ENCODE data around the gene XPC. TPM values are rescaled to one million over a fixed set of nuclear protein-coding genes. Genes with fewer than 3 reads are reported as not detected.
A peak's percentile ranks its signal among the peaks of the same experiment; 100 is the strongest.

XPC gene
- total RNA-seq, 1 experiment from 2014 or later = 15.1 TPM

DNA sequence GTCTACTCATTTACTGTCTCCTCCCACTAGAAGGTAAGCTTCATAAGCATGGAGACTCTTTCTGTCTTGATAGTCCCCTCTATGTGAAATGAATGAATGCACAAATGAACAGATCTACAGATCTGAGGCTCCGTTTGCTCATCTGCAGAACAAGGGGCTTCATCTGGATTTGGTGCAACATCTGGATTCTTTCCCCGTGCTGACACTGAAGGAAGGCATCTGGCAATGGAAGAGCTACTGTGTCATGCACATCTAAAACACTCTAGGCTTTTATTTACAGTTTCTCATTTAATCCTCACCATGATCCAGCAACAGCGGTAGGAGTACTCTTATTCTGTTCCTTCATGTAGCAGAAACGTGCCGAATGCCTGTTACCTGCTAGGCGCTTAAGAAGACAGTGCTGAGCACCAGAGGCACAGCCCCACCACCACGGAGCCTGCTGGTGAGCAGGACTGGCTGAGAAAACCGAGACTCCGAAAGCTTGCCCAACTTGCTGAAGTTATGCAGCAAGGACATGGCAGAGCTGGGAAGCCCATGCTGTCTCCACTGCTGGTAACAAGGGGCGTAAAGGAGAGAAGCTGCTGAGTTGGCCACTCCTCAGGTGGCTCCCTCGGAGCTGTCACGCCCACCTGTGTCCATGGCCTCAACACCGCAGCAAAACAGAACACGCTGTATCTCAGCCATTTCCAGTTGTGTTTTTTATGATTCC, 31.3 kb upstream of the XPC start:
- Histone ChIP-seq H3K27ac (ENCODE audit: low read length) (peak overlapping the region; percentile 52; the same call in 1 of the 2 replicates), H3K9me3 (ENCODE audit: control insufficient read depth, insufficient read depth, low read depth, low read length) (no peaks in the 10 kb centered on the region), H3K4me3 (ENCODE audit: low read depth in 2 of 2, low read length in 2 of 2) (no peak overlapping the region), H3K4me1 (ENCODE audit: control insufficient read depth, insufficient read depth, low read length) (0 out of 2 replicates have a peak, but pooled peaks cover 2% of the 10 kb centered on the region), H3K36me3 (ENCODE audit: control insufficient read depth, insufficient read depth, low read length) (no peaks in the 10 kb centered on the region), H3K27me3 (ENCODE audit: control insufficient read depth, insufficient read depth, low read length) (no peaks in the 10 kb centered on the region)
- DNase-seq (ENCODE audit: low read depth, low spot score) (no peak), ATAC-seq (no peak)
- POLR2A ChIA-PET = no interaction called here
- in situ Hi-C loops (cut with HindIII; ENCODE audit: low pct_unique_long_range_greater_than_20kb, low sequenced_read_pairs) (no loop called here), intact Hi-C loops (cut with micrococcal nuclease; ENCODE audit: unreplicated experiment) (no loop called here)
- BruUV-seq (replicated peaks) = no TSS peak
- CTCF ChIA-PET = no interaction called here
- TF ChIP-seq, protein P1, sequence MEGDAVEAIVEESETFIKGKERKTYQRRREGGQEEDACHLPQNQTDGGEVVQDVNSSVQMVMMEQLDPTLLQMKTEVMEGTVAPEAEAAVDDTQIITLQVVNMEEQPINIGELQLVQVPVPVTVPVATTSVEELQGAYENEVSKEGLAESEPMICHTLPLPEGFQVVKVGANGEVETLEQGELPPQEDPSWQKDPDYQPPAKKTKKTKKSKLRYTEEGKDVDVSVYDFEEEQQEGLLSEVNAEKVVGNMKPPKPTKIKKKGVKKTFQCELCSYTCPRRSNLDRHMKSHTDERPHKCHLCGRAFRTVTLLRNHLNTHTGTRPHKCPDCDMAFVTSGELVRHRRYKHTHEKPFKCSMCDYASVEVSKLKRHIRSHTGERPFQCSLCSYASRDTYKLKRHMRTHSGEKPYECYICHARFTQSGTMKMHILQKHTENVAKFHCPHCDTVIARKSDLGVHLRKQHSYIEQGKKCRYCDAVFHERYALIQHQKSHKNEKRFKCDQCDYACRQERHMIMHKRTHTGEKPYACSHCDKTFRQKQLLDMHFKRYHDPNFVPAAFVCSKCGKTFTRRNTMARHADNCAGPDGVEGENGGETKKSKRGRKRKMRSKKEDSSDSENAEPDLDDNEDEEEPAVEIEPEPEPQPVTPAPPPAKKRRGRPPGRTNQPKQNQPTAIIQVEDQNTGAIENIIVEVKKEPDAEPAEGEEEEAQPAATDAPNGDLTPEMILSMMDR (IDR thresholded peaks at IDR 0.05) = no peak
- no peak for TF ChIP-seq SIN3A (IDR thresholded peaks at IDR 0.05; ENCODE audit: borderline replicate concordance, insufficient read depth, low read depth, low read length)
- no peak for TF ChIP-seq TCF7L2 (IDR thresholded peaks at IDR 0.05; ENCODE audit: low read depth, low read length)
- TF ChIP-seq, protein P2, sequence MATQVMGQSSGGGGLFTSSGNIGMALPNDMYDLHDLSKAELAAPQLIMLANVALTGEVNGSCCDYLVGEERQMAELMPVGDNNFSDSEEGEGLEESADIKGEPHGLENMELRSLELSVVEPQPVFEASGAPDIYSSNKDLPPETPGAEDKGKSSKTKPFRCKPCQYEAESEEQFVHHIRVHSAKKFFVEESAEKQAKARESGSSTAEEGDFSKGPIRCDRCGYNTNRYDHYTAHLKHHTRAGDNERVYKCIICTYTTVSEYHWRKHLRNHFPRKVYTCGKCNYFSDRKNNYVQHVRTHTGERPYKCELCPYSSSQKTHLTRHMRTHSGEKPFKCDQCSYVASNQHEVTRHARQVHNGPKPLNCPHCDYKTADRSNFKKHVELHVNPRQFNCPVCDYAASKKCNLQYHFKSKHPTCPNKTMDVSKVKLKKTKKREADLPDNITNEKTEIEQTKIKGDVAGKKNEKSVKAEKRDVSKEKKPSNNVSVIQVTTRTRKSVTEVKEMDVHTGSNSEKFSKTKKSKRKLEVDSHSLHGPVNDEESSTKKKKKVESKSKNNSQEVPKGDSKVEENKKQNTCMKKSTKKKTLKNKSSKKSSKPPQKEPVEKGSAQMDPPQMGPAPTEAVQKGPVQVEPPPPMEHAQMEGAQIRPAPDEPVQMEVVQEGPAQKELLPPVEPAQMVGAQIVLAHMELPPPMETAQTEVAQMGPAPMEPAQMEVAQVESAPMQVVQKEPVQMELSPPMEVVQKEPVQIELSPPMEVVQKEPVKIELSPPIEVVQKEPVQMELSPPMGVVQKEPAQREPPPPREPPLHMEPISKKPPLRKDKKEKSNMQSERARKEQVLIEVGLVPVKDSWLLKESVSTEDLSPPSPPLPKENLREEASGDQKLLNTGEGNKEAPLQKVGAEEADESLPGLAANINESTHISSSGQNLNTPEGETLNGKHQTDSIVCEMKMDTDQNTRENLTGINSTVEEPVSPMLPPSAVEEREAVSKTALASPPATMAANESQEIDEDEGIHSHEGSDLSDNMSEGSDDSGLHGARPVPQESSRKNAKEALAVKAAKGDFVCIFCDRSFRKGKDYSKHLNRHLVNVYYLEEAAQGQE (IDR thresholded peaks at IDR 0.05; ENCODE audit: insufficient read depth in 1 of 2, low read depth in 2 of 2, low read length in 1 of 2) = no peak
- TF ChIP-seq POLR2AphosphoS5 (IDR thresholded peaks at IDR 0.05; ENCODE audit: low read depth, low read length) = no peak

DNA sequence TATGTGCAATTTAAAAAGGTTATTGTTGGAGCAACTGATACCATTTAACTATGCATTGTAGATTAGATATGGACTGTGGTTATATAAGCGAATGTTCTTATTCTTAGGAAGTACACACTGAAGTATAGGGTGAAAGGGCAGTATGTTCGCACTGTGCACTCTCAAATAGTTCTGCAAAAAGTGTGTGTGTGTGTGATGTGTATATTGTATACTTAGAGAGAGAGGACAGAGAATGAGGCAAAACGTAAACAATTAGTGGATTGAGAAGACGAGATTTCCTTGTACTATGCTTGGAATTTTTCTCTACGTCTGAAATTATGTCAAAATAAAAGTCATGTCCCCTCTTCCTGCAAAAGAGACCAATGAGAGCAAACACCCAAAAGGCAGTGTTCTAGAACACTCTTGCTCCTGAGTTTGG, 30.6 kb upstream of the XPC start:
- TF ChIP-seq, protein P1 (IDR thresholded peaks at IDR 0.05) = no peak
- TF ChIP-seq SIN3A (IDR thresholded peaks at IDR 0.05; ENCODE audit: borderline replicate concordance, insufficient read depth, low read depth, low read length) (no peak), POLR2AphosphoS5 (IDR thresholded peaks at IDR 0.05; ENCODE audit: low read depth, low read length) (no peak), TCF7L2 (IDR thresholded peaks at IDR 0.05; ENCODE audit: low read depth, low read length) (no peak)
- TF ChIP-seq, protein P2 (IDR thresholded peaks at IDR 0.05; ENCODE audit: insufficient read depth in 1 of 2, low read depth in 2 of 2, low read length in 1 of 2) = no peak
- intact Hi-C loops (cut with micrococcal nuclease; ENCODE audit: unreplicated experiment) = no loop called here
- CTCF ChIA-PET = no interaction called here
- Histone ChIP-seq H3K36me3 (ENCODE audit: control insufficient read depth, insufficient read depth, low read length) (no peaks in the 10 kb centered on the region), H3K27me3 (ENCODE audit: control insufficient read depth, insufficient read depth, low read length) (no peaks in the 10 kb centered on the region), H3K27ac (ENCODE audit: low read length) (no peak overlapping the region), H3K4me3 (ENCODE audit: low read depth in 2 of 2, low read length in 2 of 2) (no peak overlapping the region), H3K4me1 (ENCODE audit: control insufficient read depth, insufficient read depth, low read length) (0 out of 2 replicates have a peak, but pooled peaks cover 6% of the 10 kb centered on the region), H3K9me3 (ENCODE audit: control insufficient read depth, insufficient read depth, low read depth, low read length) (no peaks in the 10 kb centered on the region)
- in situ Hi-C loops (cut with HindIII; ENCODE audit: low pct_unique_long_range_greater_than_20kb, low sequenced_read_pairs) = no loop called here
- DNase-seq (ENCODE audit: low read depth, low spot score) = no peak
- POLR2A ChIA-PET = no interaction called here
- no peak for ATAC-seq
- no TSS peak for BruUV-seq (replicated peaks)
